GM12874 (cell line): ENCODE measurements around the gene TRAPPC6A.

Source experiments
- CTCF ChIP-seq: IDR thresholded peaks from 2 replicates; pipeline ENCODE4 v1.5.1; 2011; ENCODE audit warnings: low read depth, mild to moderate bottlenecking, control low read depth, low read length, moderate library complexity; ENCODE audit not compliant: insufficient read depth

TRAPPC6A gene

GRCh38 chr19:45177817-45178261 is at the start of gene TRAPPC6A:
Gene TRAPPC6A, minus strand, starts transcription at chr19:45178237. Its CDS starts 19 bp downstream, at chr19:45178218.
- TF ChIP-seq CTCF = no peak

GRCh38 chr19:45224645-45225044 is 46.6 kb upstream of the TRAPPC6A start:
- TF ChIP-seq CTCF = no peak

- no peak for TF ChIP-seq CTCF
Observed at GRCh38 chr19:45223879-45224278, 45.8 kb upstream of the TRAPPC6A start.

- no peak for TF ChIP-seq CTCF
Observed at GRCh38 chr19:45222724-45223123, 44.7 kb upstream of the TRAPPC6A start.

- TF ChIP-seq CTCF = no peak
Observed at GRCh38 chr19:45218911-45219743, 41.1 kb upstream of the TRAPPC6A start.

- no peak for TF ChIP-seq CTCF
Observed at GRCh38 chr19:45218426-45218825, 40.4 kb upstream of the TRAPPC6A start.

GRCh38 chr19:45217957-45218334 is 39.9 kb upstream of the TRAPPC6A start:
- no peak for TF ChIP-seq CTCF
